Fibroblast of skin of abdomen (primary cell): ENCODE results near the gene TNNT3.

Experiments
- DNase-seq: peaks from one replicate; pipeline ENCODE4 v3.0.0-alpha.2; 2013

Gene TNNT3

GRCh38 chr11:1959786-1960185 lies 40.3 kb downstream of the TNNT3 start:
- no peak for DNase-seq

GRCh38 chr11:1963864-1964263 lies 44.4 kb downstream of the TNNT3 start:
- DNase-seq: no peak

GRCh38 chr11:1964348-1964747 lies 44.8 kb downstream of the TNNT3 start:
- no peak for DNase-seq

GRCh38 chr11:1964955-1965354 lies 45.5 kb downstream of the TNNT3 start:
- DNase-seq: no peak

- no peak for DNase-seq
These were observed 47.0 kb downstream of the TNNT3 start for GRCh38 chr11:1966531-1966930.

- no peak for DNase-seq
These were observed 48.2 kb downstream of the TNNT3 start for GRCh38 chr11:1967641-1968225.

GRCh38 chr11:1968454-1969002 lies 49.0 kb downstream of the TNNT3 start:
- DNase-seq: no peak

GRCh38 chr11:1969035-1969434 lies 49.5 kb downstream of the TNNT3 start:
- no peak for DNase-seq

GRCh38 chr11:1969776-1970175 lies 50.3 kb downstream of the TNNT3 start:
- DNase-seq: no peak

- DNase-seq: no peak
These were observed 51.5 kb downstream of the TNNT3 start for GRCh38 chr11:1970956-1971355.

- DNase-seq: no peak
These were observed 55.7 kb downstream of the TNNT3 start for GRCh38 chr11:1975185-1975584.

- DNase-seq: no peak
These were observed 59.4 kb downstream of the TNNT3 start for GRCh38 chr11:1978720-1979473.

- no peak for DNase-seq
These were observed 60.1 kb downstream of the TNNT3 start for GRCh38 chr11:1979607-1980006.

- no peak for DNase-seq
These were observed 63.5 kb downstream of the TNNT3 start for GRCh38 chr11:1982873-1983600.

GRCh38 chr11:1983601-1983961 lies 64.1 kb downstream of the TNNT3 start:
- DNase-seq: no peak

- DNase-seq: no peak
These were observed 67.5 kb downstream of the TNNT3 start for GRCh38 chr11:1987024-1987423.

GRCh38 chr11:1988174-1988573 lies 68.7 kb downstream of the TNNT3 start:
- DNase-seq: no peak
